ENCODE measurements around the gene ANKLE1. TPM values are rescaled to one million over a fixed set of nuclear protein-coding genes. Genes with fewer than 3 reads are reported as not detected.
A peak's percentile ranks its signal among the peaks of the same experiment; 100 is the strongest.

The ANKLE1 gene
- polyA plus RNA-seq, 1 of the 3 experiments (the other 2 are of a cell fraction), result 2.6 TPM

DNA sequence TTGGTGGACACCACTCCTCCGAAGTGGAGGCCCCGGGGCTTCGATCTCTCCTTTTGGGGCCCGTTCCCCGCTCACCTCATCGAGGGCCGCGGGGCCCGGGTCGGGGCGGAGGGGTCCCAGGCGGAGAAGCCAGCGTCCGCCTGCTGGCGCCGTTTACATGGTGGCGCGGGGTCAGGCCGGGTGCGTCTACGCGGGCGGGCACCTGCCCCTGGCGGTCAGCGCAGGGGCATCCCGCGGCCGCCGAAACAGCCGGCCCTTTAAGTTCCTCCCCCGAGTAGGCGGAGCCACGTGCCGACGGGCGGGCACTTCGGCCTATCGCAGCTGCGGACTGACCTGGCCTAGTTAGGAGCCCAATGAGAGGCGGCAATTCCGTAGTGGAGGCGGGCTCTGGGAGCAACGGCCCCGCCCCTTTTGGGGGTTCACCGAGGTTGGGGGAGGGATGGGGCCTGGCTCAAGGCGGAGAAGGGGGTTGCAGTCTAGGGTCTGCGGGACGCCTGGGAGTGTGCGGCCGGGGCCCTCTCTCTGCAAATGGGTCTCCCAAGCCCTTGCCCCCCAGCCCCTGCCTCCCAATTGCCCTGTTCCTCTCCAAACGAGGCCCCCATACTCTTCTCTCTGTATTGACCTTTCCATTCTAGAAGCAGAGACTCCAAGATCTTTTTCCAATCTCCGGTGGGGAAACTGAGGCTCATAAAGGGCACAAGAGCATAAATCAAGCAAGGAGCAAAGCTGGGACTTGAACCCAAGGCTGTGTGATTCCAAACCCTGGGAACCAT lies 21.7 kb downstream of the ANKLE1 start, which contains the start of gene ABHD8:
TSS of gene ABHD8 (minus strand) at position 259 of the 773 bp plus-strand sequence. CDS start 1,809 bp downstream, outside the sequence.
- Histone ChIP-seq H2AFZ (ENCODE audit: low read depth) (peak within 1 kb of the TSS; percentile 90), H3K4me3 (ENCODE audit: low read depth in 2 of 2, low read length in 1 of 2) (peak within 1 kb of the TSS; percentile 72 to 73), H3K4me2 (peak within 1 kb of the TSS; percentile 87), H3K36me3 (replicated peaks in 1 of 2; ENCODE audit: control insufficient read depth in 1 of 2, insufficient read depth in 2 of 2, low read length in 1 of 2) (no peaks in the 10 kb centered on the region), H3K79me2 (ENCODE audit: insufficient read depth) (peaks cover 21% of the 10 kb centered on the region), H3F3A (replicated peaks; ENCODE audit: insufficient read depth) (peaks cover 18% of the 10 kb centered on the region), H3K9ac (peak within 1 kb of the TSS; percentile 71), H4K20me1 (ENCODE audit: insufficient read depth) (no peaks in the 10 kb centered on the region), H3K4me1 (ENCODE audit: control insufficient read depth in 1 of 2, insufficient read depth in 2 of 2, low read depth in 1 of 2, low read length in 1 of 2) (peaks cover 12 to 30% of the 10 kb centered on the region in 2 experiments; a peak in 3 of 4 replicates), H3K9me2 (no peaks in the 10 kb centered on the region), H3K27me3 (ENCODE audit: insufficient read depth) (no peaks in the 10 kb centered on the region), H3K27ac (ENCODE audit: low read depth in 2 of 2, low read length in 1 of 2) (peak within 1 kb of the TSS in 1 of 2 experiments; percentile 77; a peak in 2 of 4 replicates), H3K9me3 (no peaks in the 10 kb centered on the region)
- WGBS (ENCODE audit: low lambda C conversion rate), result 6% methylated on average over 15 of the region's 52 CpGs
- ChIA-PET CTCF (interaction anchor here (0.7 to 2.5 kb wide), 5 partner anchors 10 to 83 kb away, joined by 3 to 17 read pairs (median 4); no protein-coding TSS in a partner anchor), POLR2A (interaction anchor here (0.7 to 2.2 kb wide), 4 partner anchors 11 to 516 kb away, joined by 3 to 4 read pairs (median 3); partner anchors contain the start of gene USE1)
- DNase-seq, result peak; percentile 95
- no peak for TF ChIP-seq TCF12 (IDR thresholded peaks at IDR 0.05)
- peak; percentile 83 for TF ChIP-seq CHD2 (IDR thresholded peaks at IDR 0.05; ENCODE audit: low read length, partially characterized antibody)
- TF ChIP-seq, protein P1, sequence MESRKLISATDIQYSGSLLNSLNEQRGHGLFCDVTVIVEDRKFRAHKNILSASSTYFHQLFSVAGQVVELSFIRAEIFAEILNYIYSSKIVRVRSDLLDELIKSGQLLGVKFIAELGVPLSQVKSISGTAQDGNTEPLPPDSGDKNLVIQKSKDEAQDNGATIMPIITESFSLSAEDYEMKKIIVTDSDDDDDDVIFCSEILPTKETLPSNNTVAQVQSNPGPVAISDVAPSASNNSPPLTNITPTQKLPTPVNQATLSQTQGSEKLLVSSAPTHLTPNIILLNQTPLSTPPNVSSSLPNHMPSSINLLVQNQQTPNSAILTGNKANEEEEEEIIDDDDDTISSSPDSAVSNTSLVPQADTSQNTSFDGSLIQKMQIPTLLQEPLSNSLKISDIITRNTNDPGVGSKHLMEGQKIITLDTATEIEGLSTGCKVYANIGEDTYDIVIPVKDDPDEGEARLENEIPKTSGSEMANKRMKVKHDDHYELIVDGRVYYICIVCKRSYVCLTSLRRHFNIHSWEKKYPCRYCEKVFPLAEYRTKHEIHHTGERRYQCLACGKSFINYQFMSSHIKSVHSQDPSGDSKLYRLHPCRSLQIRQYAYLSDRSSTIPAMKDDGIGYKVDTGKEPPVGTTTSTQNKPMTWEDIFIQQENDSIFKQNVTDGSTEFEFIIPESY (IDR thresholded peaks at IDR 0.05; ENCODE audit: borderline replicate concordance, low read depth), result no peak
- no peak for TF ChIP-seq GATA2 (CRISPR knock-in tag; IDR thresholded peaks at IDR 0.05)
- TF ChIP-seq, protein P2, sequence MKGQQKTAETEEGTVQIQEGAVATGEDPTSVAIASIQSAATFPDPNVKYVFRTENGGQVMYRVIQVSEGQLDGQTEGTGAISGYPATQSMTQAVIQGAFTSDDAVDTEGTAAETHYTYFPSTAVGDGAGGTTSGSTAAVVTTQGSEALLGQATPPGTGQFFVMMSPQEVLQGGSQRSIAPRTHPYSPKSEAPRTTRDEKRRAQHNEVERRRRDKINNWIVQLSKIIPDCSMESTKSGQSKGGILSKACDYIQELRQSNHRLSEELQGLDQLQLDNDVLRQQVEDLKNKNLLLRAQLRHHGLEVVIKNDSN (IDR thresholded peaks at IDR 0.05; ENCODE audit: borderline replicate concordance, low read depth), result peak; percentile 79
- TF ChIP-seq NFIC (IDR thresholded peaks at IDR 0.05; ENCODE audit: borderline replicate concordance), result no peak
- no peak for TF ChIP-seq FOSL2 (IDR thresholded peaks at IDR 0.05; ENCODE audit: borderline replicate concordance, low read depth)
- no peak for TF ChIP-seq MEF2A (IDR thresholded peaks at IDR 0.05; ENCODE audit: borderline replicate concordance, low read depth)
- TF ChIP-seq EZH2phosphoT487 (IDR thresholded peaks at IDR 0.05; ENCODE audit: borderline replicate concordance, low read depth), result no peak
- no peak for TF ChIP-seq TEAD4 (IDR thresholded peaks at IDR 0.05; ENCODE audit: borderline replicate concordance, insufficient read depth)
- TF ChIP-seq, protein P3, sequence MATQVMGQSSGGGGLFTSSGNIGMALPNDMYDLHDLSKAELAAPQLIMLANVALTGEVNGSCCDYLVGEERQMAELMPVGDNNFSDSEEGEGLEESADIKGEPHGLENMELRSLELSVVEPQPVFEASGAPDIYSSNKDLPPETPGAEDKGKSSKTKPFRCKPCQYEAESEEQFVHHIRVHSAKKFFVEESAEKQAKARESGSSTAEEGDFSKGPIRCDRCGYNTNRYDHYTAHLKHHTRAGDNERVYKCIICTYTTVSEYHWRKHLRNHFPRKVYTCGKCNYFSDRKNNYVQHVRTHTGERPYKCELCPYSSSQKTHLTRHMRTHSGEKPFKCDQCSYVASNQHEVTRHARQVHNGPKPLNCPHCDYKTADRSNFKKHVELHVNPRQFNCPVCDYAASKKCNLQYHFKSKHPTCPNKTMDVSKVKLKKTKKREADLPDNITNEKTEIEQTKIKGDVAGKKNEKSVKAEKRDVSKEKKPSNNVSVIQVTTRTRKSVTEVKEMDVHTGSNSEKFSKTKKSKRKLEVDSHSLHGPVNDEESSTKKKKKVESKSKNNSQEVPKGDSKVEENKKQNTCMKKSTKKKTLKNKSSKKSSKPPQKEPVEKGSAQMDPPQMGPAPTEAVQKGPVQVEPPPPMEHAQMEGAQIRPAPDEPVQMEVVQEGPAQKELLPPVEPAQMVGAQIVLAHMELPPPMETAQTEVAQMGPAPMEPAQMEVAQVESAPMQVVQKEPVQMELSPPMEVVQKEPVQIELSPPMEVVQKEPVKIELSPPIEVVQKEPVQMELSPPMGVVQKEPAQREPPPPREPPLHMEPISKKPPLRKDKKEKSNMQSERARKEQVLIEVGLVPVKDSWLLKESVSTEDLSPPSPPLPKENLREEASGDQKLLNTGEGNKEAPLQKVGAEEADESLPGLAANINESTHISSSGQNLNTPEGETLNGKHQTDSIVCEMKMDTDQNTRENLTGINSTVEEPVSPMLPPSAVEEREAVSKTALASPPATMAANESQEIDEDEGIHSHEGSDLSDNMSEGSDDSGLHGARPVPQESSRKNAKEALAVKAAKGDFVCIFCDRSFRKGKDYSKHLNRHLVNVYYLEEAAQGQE (IDR thresholded peaks at IDR 0.05; ENCODE audit: low read depth, low read length), result no peak
- TF ChIP-seq, protein P4, sequence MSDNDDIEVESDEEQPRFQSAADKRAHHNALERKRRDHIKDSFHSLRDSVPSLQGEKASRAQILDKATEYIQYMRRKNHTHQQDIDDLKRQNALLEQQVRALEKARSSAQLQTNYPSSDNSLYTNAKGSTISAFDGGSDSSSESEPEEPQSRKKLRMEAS (IDR thresholded peaks at IDR 0.05; ENCODE audit: low read depth), result 0 out of 2 replicates have a peak, but pooled peaks have one; percentile 51
- TF ChIP-seq, protein P5, sequence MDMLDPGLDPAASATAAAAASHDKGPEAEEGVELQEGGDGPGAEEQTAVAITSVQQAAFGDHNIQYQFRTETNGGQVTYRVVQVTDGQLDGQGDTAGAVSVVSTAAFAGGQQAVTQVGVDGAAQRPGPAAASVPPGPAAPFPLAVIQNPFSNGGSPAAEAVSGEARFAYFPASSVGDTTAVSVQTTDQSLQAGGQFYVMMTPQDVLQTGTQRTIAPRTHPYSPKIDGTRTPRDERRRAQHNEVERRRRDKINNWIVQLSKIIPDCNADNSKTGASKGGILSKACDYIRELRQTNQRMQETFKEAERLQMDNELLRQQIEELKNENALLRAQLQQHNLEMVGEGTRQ (IDR thresholded peaks at IDR 0.05; ENCODE audit: borderline replicate concordance, low read depth, low read length), result peak; percentile 50; the same call in 1 of the 2 replicates
- no peak for TF ChIP-seq GABPA (IDR thresholded peaks at IDR 0.05; ENCODE audit: low read depth)
- no peak for TF ChIP-seq JUND (IDR thresholded peaks at IDR 0.05)
- peak; percentile 37; the same call in 1 of the 2 replicates for TF ChIP-seq POLR2AphosphoS5 (IDR thresholded peaks at IDR 0.05; ENCODE audit: low read depth, low read length)
- no peak for TF ChIP-seq FOXM1 (IDR thresholded peaks at IDR 0.05; ENCODE audit: low read depth)
- TF ChIP-seq RCOR1 (IDR thresholded peaks at IDR 0.05; ENCODE audit: low read length), result no peak
- TF ChIP-seq ELF1 (IDR thresholded peaks at IDR 0.05), result no peak
- TF ChIP-seq, protein P6, sequence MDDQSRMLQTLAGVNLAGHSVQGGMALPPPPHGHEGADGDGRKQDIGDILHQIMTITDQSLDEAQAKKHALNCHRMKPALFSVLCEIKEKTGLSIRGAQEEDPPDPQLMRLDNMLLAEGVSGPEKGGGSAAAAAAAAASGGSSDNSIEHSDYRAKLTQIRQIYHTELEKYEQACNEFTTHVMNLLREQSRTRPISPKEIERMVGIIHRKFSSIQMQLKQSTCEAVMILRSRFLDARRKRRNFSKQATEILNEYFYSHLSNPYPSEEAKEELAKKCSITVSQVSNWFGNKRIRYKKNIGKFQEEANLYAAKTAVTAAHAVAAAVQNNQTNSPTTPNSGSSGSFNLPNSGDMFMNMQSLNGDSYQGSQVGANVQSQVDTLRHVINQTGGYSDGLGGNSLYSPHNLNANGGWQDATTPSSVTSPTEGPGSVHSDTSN (IDR thresholded peaks at IDR 0.05), result peak; percentile 100
- TF ChIP-seq MXI1 (IDR thresholded peaks at IDR 0.05; ENCODE audit: low read depth, low read length), result peak; percentile 47
- TF ChIP-seq NRF1 (IDR thresholded peaks at IDR 0.05; ENCODE audit: low read depth, low read length), result no peak
- TF ChIP-seq RAD21 (IDR thresholded peaks at IDR 0.05; ENCODE audit: low read length), result no peak

All from SK-N-SH (cell line).